ENCODE data around the gene IFNA13. TPM values are rescaled to one million over a fixed set of nuclear protein-coding genes. Genes with fewer than 3 reads are reported as not detected.

Gene IFNA13
- not detected in 2 replicates for total RNA-seq

DNA sequence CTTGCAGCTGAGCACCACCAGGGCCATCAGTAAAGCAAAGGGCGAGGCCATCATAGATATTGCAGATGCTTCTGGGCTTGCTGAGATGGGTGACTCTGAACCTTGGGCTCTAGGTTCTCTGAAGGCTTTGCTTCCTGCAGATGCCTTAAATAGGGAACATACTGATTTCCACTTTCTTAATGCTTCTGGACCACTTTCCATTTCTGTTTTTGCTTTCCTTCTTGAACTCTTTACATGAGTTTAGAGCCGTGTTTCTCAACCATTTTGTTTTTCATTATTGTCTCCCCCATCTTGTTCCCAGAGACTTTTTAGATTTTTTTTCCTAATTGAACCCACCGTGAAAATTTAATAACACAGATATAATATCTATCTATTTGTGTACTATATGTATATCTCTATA, at the start of gene IFNA13:
IFNA13 (minus strand) TSS at position 101 of the 400 bp plus-strand sequence; CDS start at position 54, 47 bp downstream.
- no peak within 1 kb of the TSS for H3K4me3 ChIP-seq (ENCODE audit: low read depth, low read length)
- TF ChIP-seq, protein P1, sequence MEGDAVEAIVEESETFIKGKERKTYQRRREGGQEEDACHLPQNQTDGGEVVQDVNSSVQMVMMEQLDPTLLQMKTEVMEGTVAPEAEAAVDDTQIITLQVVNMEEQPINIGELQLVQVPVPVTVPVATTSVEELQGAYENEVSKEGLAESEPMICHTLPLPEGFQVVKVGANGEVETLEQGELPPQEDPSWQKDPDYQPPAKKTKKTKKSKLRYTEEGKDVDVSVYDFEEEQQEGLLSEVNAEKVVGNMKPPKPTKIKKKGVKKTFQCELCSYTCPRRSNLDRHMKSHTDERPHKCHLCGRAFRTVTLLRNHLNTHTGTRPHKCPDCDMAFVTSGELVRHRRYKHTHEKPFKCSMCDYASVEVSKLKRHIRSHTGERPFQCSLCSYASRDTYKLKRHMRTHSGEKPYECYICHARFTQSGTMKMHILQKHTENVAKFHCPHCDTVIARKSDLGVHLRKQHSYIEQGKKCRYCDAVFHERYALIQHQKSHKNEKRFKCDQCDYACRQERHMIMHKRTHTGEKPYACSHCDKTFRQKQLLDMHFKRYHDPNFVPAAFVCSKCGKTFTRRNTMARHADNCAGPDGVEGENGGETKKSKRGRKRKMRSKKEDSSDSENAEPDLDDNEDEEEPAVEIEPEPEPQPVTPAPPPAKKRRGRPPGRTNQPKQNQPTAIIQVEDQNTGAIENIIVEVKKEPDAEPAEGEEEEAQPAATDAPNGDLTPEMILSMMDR (conservative IDR thresholded peaks at IDR 0.05; ENCODE audit: low read depth, low read length), result no peak
- DNase-seq (ENCODE audit: low read depth), result no peak

DNA sequence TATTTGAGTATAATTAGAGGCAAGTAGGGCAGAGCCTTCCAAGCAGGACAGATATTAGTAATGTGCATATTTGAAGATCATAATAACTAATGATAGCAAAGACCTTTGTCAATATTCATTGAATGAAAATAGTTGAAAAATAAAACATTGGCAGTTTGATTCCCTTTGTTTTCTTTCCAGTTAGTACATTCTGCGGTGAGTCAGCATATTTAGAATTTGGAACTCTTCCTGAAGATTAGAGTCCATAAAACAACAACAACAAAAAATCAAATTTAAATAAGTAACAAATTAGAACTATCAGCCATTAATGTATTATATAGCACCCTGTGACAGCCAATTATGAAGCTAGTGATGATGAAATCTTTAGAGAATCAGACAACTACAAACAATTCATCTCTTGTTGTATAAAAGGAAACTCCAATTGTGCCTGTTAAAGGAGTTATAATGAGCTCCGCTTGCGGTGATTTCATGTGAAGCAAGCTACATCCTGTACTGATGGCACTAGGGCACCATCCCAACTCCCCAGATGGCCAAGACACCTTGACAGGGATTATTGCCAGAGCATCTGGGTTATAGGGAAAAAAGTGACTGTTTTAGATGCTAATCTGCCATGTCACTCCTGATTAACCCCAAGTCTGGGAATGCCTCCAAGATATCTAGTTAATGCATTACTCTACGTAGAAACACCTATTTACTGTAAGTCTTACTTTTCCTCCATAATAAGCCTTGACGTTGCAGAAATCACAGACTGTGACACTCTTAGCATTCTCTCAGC, 47.8 kb upstream of the IFNA13 start:
- DNase-seq (ENCODE audit: low read depth), result peak; percentile 65
- H3K4me3 ChIP-seq (ENCODE audit: low read depth, low read length), result no peak overlapping the region
- TF ChIP-seq, protein P1 (conservative IDR thresholded peaks at IDR 0.05; ENCODE audit: low read depth, low read length), result no peak

DNA sequence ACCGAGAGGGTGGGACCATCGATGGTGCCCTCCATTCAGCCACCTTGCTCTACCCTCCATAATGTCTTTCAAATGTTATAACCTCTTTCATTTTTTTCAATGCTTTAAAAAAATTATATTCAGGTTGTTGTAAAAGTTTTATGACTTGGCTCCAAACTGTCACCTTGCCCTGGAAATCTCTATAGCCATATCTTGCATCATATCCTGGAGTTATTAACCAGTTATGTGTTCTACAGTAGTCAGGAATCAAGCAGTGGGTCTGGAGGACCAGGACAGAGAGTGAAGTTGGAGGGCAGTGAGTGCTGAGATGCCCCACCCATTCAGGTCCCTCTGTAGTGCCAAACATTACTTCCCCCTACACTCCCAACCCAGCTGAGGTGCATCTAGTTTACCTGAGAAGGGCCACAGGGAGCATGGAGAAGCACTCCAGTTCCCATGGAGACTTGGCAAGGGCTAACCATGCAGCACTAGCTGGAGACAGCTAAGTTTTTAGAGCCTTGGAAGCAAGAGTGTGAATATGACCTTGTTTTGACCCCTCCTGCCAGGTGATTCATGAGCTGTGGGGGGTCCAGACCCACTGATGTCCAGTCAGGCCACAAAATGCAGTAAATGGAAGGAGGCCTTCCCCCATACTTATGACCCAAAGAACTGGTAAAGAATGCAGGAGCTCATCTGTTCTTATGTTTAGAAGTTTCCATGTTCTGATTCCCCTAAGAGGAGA, 46.5 kb upstream of the IFNA13 start:
- no peak for DNase-seq (ENCODE audit: low read depth)
- no peak overlapping the region for H3K4me3 ChIP-seq (ENCODE audit: low read depth, low read length)
- TF ChIP-seq, protein P1 (conservative IDR thresholded peaks at IDR 0.05; ENCODE audit: low read depth, low read length), result no peak

DNA sequence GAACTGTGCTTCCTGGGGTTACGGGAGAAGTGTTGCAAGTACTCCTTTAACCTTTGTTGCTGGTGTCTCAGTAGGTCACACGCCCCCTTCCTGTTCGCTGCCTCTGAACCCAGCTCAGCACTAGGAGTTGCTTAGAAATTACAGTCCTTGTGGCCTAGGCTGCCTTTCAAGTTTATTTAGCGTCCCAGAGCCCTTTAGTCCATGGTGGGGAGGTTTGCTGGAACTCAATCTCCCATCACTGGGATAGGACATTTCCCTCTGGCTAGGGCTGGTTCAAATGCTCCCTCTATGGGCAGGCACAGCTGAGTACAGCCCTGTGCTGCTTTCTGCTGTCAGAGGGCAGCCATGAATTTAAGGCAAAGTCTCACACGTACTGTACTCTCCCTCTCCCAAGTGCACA, 45.8 kb upstream of the IFNA13 start:
- TF ChIP-seq, protein P1 (conservative IDR thresholded peaks at IDR 0.05; ENCODE audit: low read depth, low read length), result peak; percentile 30
- H3K4me3 ChIP-seq (ENCODE audit: low read depth, low read length), result no peak overlapping the region
- no peak for DNase-seq (ENCODE audit: low read depth)

DNA sequence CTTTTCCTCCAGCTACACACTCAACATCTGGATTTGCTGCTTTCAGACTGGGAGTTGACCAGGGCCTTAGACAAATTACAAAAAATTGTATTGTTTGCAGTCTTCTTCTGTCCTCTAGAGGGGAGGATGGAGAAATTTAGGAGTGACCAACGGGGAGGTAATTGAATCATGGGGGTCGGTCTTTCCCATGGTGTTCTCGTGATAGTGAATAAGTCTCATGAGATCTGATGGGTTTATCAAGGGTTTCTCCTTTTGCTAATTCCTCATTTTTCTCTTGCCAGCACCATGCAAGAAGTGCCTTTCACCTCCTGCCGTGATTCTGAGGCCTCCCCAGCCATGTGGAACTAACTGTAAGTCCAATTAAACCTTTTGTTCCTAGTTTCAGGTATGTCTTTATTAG, 45.3 kb upstream of the IFNA13 start:
- H3K4me3 ChIP-seq (ENCODE audit: low read depth, low read length), result no peak overlapping the region
- DNase-seq (ENCODE audit: low read depth), result no peak
- TF ChIP-seq, protein P1 (conservative IDR thresholded peaks at IDR 0.05; ENCODE audit: low read depth, low read length), result no peak

DNA sequence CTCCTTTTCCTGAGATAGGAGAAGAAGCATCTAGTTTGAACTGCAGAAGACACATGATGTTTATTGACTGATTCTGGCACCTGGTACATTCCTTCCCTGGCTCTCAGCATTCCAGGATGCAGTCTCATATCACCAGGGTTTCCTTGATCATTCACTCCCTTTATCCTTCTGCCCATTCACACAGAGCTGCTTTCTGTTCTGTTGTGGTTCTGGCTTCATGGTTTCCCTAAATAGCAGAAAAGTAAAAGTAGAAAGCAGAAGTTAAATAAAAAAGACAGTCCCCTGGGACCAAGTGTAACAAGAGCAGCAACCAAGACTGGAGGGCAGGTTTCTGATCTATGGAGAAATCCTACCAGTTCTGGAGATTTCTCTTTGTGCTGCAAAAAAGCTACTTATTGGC, 44.2 kb upstream of the IFNA13 start:
- no peak for DNase-seq (ENCODE audit: low read depth)
- TF ChIP-seq, protein P1 (conservative IDR thresholded peaks at IDR 0.05; ENCODE audit: low read depth, low read length), result no peak
- no peak overlapping the region for H3K4me3 ChIP-seq (ENCODE audit: low read depth, low read length)
